Tibial nerve (tissue), 4 donors: ENCODE data around the gene KDM2A. TPM values are rescaled to one million over a fixed set of nuclear protein-coding genes. Genes with fewer than 3 reads are reported as not detected.

Experiments used
- DNase-seq, 2 donors: peaks; one replicate each; pipeline ENCODE4 v3.0.0-alpha.2; 2019; ENCODE audit warnings: low spot score in 2 of 2
- H3K27ac ChIP-seq, 4 donors: fragments of 200-600 bp; sonication (generic) in 3 of 4; one replicate each; pipeline ENCODE4 v1.5.1; 2017 to 2019; ENCODE audit warnings: mild to moderate bottlenecking in 1 of 4
- H3K27me3 ChIP-seq, 2 donors: fragments of 200-600 bp; sonication (generic) in 1 of 2; one replicate each; pipeline versions ENCODE4 v1.5.1 to v1.6.0; 2017 to 2019
- H3K36me3 ChIP-seq, 3 donors: fragments of 200-600 bp; sonication (generic); one replicate each; pipeline ENCODE4 v1.5.1; 2018 to 2019
- H3K4me1 ChIP-seq, 4 donors: fragments of 200-600 bp; sonication (generic) in 3 of 4; one replicate each; pipeline ENCODE4 v1.5.1; 2017 to 2019
- H3K4me3 ChIP-seq, 4 donors: fragments of 200-600 bp; sonication (generic) in 3 of 4; one replicate each; pipeline ENCODE4 v1.5.1; 2017 to 2019; ENCODE audit warnings: mild to moderate bottlenecking in 1 of 4, moderate library complexity in 1 of 4
- H3K9me3 ChIP-seq, 4 donors: fragments of 200-600 bp; sonication (generic) in 3 of 4; one replicate each; pipeline ENCODE4 v1.5.1; 2017 to 2019
- EP300 ChIP-seq, 2 donors: sonication (generic); formaldehyde crosslinking; IDR thresholded peaks; one replicate each; pipeline ENCODE4 v1.6.1; 2017; ENCODE audit warnings: antibody characterized with exemption in 2 of 2, mild to moderate bottlenecking in 1 of 2
- POLR2A ChIP-seq, 2 donors: fragments of 450-650 bp; IDR thresholded peaks; one replicate each; pipeline ENCODE4 v1.6.1; 2017; ENCODE audit warnings: antibody characterized with exemption in 2 of 2, mild to moderate bottlenecking in 2 of 2, moderate library complexity in 2 of 2
- WGBS, 2 donors: methylation state at CpG; one replicate each; pipeline ENCODE4 v1.1.5; 2018; 5-methylcytosine and 5-hydroxymethylcytosine counted together
- total RNA-seq, 4 donors: library from RNA; depleted of rRNA; stranded (reverse); fragments of >200 nt; gene quantifications; one replicate each; pipeline ENCODE4 v1.1.0, GENCODE V29; 2016
- TF ChIP-seq, protein P1 (sequence below), 5 experiments: fragments of 200-600 bp in 3 of 5; fragments of 450-650 bp in 2 of 5; sonication (generic) in 3 of 5; IDR thresholded peaks; one replicate each; pipeline ENCODE4 v1.5.1; 2016 to 2019; ENCODE audit warnings: antibody characterized with exemption in 5 of 5, mild to moderate bottlenecking in 3 of 5, moderate library complexity in 2 of 5

The KDM2A gene
- total RNA-seq, 4 donors from 2014 or later = 40.9 to 106 (median 67.4) TPM

- Histone ChIP-seq H3K4me3 (peak overlapping the region in 3 of 4 donors; percentile 39 to 99 (median 89)), H3K27me3 (no peaks in the 10 kb centered on the region), H3K27ac (peak overlapping the region in 3 of 4 donors; percentile 92 to 98 (median 96)), H3K9me3 (no peaks in the 10 kb centered on the region), H3K36me3 (peaks cover 0 to 10% (median 4%) of the 10 kb centered on the region in 3 donors), H3K4me1 (peaks cover 5 to 77% (median 67%) of the 10 kb centered on the region in 4 donors)
- WGBS, 2 donors = 83 to 93% methylated on average over 7 to 12 of the region's 13 CpGs
- no peak for TF ChIP-seq POLR2A (IDR thresholded peaks at IDR 0.05)
- DNase-seq = no peak
These were observed 149.9 kb downstream of the KDM2A start for GRCh38 chr11:67268962-67269268.

DNA sequence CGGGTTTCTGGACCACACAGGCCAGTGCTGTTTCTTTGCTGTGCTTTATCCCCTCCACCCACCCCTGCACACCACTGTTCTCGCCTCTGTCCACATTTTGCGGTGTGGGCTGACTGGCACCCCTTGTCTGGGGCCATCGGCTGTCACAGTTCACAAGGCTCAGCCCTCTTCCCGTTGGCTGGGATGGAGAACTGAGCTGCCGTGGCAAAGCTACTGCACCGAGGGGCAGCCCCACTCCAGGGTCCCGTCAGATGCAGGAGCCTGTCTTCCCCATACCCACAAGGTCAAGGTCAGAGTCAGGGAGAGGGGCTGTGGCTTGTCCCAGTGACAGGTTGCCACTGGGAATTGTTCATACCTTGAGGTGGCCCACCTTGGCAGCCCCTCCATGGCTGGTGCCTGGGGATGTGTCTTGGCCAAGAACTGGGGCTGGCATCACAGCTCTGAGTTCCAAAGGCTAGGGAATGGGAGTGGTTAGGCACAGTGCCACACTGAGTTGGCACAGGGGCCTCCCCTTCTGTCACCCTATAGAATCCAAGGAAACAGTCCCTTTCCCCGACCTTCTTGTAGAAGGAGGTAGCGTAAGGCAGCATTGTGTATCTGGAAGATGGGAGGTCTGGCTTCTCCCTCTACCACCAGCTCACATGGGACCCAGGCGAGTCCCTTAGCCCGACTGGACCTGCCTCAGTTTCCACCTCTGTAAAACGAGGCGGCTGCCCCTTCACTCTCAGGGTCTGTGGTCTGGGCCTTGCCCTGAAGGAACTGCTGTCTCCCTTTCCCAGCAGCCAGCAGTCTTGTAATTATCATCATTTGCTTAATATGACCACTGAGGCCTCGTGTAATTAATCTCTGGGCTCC is 150.6 kb downstream of the KDM2A start:
- no peak for DNase-seq
- Histone ChIP-seq H3K36me3 (peaks cover 0 to 10% (median 4%) of the 10 kb centered on the region in 3 donors), H3K27me3 (no peaks in the 10 kb centered on the region), H3K9me3 (no peaks in the 10 kb centered on the region), H3K4me3 (peak overlapping the region in 3 of 4 donors; percentile 13 to 99 (median 39)), H3K4me1 (peaks cover 5 to 84% (median 74%) of the 10 kb centered on the region in 4 donors), H3K27ac (peak overlapping the region; percentile 9 to 98 (median 94))
- WGBS, 2 donors = 10 to 11% methylated on average over 9 to 15 of the region's 15 CpGs
- TF ChIP-seq, protein P1, sequence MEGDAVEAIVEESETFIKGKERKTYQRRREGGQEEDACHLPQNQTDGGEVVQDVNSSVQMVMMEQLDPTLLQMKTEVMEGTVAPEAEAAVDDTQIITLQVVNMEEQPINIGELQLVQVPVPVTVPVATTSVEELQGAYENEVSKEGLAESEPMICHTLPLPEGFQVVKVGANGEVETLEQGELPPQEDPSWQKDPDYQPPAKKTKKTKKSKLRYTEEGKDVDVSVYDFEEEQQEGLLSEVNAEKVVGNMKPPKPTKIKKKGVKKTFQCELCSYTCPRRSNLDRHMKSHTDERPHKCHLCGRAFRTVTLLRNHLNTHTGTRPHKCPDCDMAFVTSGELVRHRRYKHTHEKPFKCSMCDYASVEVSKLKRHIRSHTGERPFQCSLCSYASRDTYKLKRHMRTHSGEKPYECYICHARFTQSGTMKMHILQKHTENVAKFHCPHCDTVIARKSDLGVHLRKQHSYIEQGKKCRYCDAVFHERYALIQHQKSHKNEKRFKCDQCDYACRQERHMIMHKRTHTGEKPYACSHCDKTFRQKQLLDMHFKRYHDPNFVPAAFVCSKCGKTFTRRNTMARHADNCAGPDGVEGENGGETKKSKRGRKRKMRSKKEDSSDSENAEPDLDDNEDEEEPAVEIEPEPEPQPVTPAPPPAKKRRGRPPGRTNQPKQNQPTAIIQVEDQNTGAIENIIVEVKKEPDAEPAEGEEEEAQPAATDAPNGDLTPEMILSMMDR (IDR thresholded peaks at IDR 0.05) = no peak
- TF ChIP-seq POLR2A (IDR thresholded peaks at IDR 0.05) (no peak), EP300 (IDR thresholded peaks at IDR 0.05) (no peak)

DNA sequence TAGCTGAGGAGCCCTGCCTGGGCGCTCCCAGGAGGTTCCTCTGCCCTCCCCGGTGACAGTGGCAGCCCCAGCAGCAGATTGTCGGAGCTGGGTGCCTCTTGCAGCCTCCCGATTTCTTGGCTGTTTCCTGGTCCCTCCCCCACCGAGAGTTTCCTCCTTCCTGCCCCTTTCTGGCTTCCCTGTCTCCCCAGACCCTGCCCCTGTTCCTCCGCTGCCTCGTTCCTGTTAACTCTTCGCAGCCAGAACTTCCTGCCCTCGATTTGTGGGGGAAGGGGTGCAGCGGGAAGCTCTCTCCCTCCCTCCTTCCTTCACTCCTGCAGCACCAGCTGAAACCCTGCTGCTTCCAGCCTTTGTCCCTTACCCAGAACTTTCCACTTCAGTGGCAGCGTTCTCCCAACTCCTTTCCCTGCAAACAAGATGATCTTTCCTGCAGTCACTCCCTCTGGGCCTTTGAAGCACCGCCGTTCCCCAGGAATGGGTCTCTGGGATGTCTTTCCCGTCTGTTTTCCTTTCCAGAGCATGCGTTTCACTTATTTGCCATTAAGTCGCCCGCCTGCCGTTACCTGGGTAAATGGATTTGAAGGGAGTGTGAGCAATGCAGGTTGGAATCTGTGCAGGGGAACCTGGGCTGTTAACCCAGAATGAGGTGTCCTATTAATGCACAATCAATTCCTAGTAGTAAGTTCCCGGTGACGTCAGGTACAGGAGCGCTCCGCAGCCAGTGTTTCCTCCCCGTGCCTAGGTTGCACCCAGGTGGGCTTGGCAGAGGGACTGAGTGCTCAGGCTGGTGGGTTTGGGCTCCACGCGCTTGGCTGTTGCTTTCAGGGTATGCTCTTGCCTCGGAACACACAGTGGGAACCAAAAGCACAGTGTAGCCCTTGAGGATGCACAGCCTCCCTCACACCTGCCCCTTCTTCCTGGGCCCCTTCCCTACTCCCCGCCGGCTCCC is 151.5 kb downstream of the KDM2A start:
- 30 to 32% methylated on average over 27 to 28 of the region's 28 CpGs for WGBS, 2 donors
- TF ChIP-seq EP300 (IDR thresholded peaks at IDR 0.05) = peak in 1 of 2 donors; percentile 21
- TF ChIP-seq, protein P1 (IDR thresholded peaks at IDR 0.05) = no peak
- H3K9me3 ChIP-seq = no peaks in the 10 kb centered on the region
- peaks cover 0 to 10% (median 4%) of the 10 kb centered on the region in 3 donors for H3K36me3 ChIP-seq
- peaks cover 5 to 91% (median 83%) of the 10 kb centered on the region in 4 donors for H3K4me1 ChIP-seq
- no peak for DNase-seq
- peak overlapping the region; percentile 9 to 98 (median 94) for H3K27ac ChIP-seq
- no peaks in the 10 kb centered on the region for H3K27me3 ChIP-seq
- H3K4me3 ChIP-seq = peak overlapping the region in 3 of 4 donors; percentile 13 to 99 (median 39)

GRCh38 chr11:67271205-67271540 is 152.1 kb downstream of the KDM2A start:
- no peak for DNase-seq
- Histone ChIP-seq H3K27ac (peak overlapping the region in 3 of 4 donors; percentile 90 to 98 (median 96)), H3K27me3 (no peaks in the 10 kb centered on the region), H3K9me3 (no peaks in the 10 kb centered on the region), H3K4me1 (peaks cover 5 to 91% (median 87%) of the 10 kb centered on the region in 4 donors), H3K4me3 (peak overlapping the region in 2 of 4 donors; percentile 39 to 99), H3K36me3 (peaks cover 0 to 10% (median 4%) of the 10 kb centered on the region in 3 donors)
- no peak for TF ChIP-seq EP300 (IDR thresholded peaks at IDR 0.05)
- TF ChIP-seq, protein P1 (IDR thresholded peaks at IDR 0.05) = no peak
- no peak for TF ChIP-seq POLR2A (IDR thresholded peaks at IDR 0.05)
- 49 to 66% methylated on average over 5 of the region's 5 CpGs for WGBS, 2 donors

- TF ChIP-seq POLR2A (IDR thresholded peaks at IDR 0.05) (no peak), EP300 (IDR thresholded peaks at IDR 0.05) (no peak)
- TF ChIP-seq, protein P1 (IDR thresholded peaks at IDR 0.05) = no peak
- Histone ChIP-seq H3K9me3 (no peaks in the 10 kb centered on the region), H3K36me3 (peaks cover 0 to 10% (median 4%) of the 10 kb centered on the region in 3 donors), H3K4me3 (no peak overlapping the region), H3K27ac (peak overlapping the region in 3 of 4 donors; percentile 90 to 98 (median 96)), H3K27me3 (no peaks in the 10 kb centered on the region), H3K4me1 (peaks cover 5 to 97% (median 92%) of the 10 kb centered on the region in 4 donors)
- peak in 1 of 2 donors; percentile 15 for DNase-seq
- WGBS, 2 donors = 60 to 68% methylated on average over 14 to 19 of the region's 19 CpGs
These were observed 152.7 kb downstream of the KDM2A start for GRCh38 chr11:67271541-67272284.
